NK-92 (cell line): ENCODE measurements around the gene SEC61A1.

ENCODE experiments used
- DNase-seq: peaks from one replicate; lab custom pipeline; 2025; ENCODE audit not compliant: unreplicated experiment; lab: John Stamatoyannopoulos, UW

Gene SEC61A1

DNA sequence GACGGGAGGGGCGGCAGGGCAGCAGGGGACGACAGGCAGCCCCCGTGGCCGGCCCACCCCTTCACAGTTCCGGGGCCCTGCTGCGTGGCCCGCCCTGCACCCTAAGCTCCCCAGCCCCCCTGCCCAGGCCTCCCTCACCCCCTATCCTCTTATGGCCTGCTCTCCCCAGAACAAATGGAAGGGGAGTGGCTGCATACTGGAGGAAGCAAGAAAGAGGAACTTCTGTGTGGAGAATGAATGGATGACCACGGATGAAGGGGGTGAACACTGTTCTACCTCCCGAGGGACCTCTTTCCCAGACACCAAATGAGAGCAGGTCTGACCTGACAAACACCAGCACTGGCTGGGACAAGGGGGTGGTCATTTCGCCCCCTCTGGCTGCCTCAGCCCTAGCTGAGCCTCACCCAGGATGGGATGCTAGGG, 25.0 kb downstream of the SEC61A1 start:
- DNase-seq, result no peak

DNA sequence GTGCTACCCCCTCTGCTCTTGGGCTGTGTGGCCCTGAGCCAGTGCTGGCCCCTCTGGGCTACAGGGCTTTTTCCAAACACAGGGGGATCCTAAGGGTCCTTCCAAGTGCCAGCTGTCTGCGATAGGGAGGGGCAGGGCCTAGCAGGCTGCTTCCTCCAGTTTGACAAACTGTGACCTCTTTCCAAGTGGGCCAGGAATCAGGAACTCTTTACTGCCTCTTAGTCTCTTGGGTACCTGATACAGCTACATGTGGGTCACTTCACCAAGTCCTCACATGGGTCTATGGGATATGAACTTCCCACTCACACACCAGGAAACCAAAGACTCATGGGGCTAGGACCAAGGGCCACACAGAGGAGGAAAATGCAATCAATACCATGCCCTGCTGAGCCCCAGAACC, 25.4 kb downstream of the SEC61A1 start:
- no peak for DNase-seq

DNA sequence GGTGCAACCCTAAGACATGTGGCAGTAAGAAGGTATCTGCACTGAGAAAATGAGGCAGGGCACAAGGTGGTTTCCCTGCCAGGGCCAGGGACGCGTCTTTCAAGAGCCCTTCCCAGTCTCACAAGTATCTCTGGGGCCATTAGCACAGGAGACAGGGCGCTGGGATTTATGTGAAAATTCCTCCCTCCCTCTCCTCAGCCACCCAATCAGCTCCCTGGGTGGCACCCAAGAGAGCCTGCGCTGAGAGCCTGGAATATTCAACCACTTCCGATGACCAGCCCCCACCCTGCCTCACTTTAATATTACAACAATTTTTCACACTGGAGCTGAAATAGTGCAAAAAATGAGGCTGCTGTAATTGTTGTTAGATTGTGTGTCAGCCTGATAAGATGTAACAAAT, 26.1 kb downstream of the SEC61A1 start:
- no peak for DNase-seq

DNA sequence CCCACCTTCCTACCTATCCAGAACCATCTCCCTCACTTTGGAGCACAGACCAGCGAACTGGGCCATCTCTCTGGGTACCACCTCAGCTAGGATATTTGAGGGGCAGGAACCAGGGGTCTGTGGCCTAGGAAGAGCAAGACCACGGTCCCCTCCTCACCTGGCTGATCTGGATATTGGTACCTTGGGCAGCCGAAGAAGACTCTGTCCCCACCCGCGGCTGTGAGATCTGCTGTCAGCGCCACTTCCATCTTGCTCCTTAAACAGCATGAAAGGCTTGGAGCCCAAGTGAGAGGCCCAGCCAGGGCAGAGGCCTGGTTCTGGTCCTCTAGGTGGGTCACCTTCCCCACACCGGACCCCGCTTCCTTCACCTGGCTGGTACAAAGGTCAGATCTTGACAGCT, 26.6 kb downstream of the SEC61A1 start:
- DNase-seq, result no peak

DNA sequence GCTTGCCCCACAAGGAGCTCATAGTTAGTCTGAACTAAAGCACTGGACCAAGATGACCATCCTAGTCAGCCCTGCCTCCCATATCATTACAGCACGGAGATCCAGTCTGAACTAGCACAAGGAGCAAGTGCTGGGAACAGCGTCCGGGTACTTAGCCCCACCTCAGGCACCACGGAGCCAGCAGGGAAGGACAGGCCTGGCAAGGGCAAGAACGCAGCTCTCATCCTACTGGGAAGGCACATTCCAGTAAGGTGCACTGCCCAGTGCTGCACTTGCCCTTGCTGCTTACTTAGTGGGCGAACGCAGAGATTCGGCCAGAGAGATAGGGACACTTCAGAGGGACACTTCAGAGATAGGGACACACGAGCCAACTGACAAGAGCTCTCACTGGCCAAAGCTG, 27.6 kb downstream of the SEC61A1 start:
- DNase-seq, result no peak

DNA sequence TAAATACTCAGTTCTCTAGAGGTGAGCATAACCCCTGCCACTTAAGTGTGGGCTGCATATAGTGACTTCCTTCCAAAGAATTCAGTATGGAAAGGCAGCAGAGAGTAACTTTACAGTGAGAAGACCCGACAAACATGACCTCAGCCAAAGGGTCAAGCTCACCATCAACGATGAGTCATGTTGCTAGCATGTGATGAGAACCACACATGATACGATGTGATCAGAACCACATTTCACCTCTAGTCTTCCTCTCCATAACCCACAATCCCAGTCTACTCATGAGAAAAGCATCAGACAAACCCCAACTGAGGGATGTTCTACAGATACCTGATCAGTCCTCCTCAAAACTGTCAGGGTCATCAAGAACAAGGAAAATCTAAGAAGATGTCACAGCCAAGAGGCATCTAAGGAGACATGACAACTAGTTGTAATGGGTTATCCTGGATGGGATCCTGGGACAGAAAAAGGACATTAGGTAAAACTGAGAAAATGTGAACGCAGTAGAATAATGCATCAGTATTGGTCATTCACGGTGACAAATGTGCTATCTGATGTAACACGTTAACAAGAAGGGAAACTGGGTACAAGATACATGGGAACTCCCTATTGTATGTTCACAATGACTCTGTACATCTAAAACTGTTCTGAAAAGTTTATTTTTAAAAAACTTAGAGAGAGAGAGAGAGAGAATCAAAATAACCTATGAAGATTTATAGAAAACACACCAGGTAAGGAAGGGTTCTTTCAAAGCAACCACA, 28.3 kb downstream of the SEC61A1 start:
- DNase-seq, result no peak

DNA sequence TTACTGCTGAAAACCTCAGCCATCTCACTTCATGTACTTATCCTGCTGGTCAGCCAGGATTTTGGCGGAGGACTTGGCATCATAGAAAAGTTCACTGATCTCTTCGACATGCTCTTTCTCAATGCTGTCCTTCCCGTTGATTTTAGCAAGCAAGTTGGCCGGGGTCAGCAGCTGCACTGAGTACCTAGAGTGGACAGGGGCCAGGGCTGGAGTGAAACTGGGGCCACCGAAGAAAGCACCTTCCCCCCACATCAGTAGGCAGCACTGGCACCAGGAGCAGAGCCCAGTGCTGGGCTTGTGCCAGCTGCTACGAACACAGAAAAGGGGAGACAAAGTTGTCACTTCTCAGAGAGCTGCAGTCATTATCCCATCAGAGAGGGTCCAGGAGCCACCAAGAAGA, 29.0 kb downstream of the SEC61A1 start:
- DNase-seq, result no peak

DNA sequence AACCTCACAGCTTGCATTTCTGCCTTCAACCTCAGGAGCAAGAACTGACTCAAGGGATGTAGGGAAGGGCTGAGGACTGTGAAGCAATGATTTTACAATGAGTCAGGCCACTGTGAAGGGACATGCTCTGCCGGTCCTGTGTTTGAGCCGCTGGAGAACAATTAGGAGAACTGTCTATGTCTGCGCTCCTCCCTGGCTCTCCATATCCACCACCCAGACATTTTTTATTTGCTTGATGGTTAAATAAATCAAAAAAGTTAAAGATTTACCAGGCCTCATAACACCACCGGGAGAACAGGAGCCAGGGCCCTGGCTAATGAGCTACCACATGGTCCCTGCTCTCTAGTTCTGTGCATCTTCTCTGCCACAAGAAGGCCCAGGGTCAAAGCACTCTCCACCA, 29.6 kb downstream of the SEC61A1 start:
- no peak for DNase-seq

DNA sequence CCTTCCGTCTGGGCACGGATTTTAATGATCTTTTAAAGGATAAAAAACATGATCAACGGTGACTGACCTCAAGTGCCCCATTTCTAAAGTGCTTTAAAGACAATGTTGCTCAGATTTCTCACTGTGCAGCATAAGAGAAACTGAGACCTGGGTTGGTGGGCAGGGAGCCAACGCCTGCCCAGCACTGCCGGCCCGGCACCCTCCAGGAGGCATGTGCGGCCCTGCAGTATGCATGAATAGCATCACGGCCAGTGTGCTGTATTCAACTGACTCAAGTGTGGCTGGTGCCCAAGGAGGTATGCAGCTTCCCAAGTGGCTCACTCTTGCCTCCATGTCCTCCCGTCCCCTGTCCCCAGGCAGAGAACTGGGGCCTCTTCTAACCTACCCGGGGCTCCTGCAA, 30.3 kb downstream of the SEC61A1 start:
- DNase-seq, result no peak

DNA sequence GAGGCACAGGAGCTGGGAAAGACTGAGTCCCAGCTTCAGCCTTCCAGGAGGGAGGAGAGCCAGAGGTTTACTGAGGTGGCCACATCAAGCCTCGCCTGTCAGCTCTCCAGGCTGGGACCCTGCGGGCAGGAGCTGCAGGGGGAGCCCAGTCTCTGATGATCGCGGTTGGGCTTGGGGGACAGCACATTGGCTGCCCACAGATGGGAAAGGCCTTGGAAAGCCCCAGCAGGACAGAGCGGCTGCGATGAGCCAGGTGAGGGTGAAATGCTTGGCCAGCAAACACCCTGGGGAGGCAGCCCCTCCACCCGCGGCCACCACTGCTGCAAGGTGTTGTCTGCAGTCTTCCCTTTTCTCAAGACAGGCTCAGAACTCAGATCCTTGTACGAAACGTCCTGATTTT, 31.2 kb downstream of the SEC61A1 start:
- no peak for DNase-seq

DNA sequence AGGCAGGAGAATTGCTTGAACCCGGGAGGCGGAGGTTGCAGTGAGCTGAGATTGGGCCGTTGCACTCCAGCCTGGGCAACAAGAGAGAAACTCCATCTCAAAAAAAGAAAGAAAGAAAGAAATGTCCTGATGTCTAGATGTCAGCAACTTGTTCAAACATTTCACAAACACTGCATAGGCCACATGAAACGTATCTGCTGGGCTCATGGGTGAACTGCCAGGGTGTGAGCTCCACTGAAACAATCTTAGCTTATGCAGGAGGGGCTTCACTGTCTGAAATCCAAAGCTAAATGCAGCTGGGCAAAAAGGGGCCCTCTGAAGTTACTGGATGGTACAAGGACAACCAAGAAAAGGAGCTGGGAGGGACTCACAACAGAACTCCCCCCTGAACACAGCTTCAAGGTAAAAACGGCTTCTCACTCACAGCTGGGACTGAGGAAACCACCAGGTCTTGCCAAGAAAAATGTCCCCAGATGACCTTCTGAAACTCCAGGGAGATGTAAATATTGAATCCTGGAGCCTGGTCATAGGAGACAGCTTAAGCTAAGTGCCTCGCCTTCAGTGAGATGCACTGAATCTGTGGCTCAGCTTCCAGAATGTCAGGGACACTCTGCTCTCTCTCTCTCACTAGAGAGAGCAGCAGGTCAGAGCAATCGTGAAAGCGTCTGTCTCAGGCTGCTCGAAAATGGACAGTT, 31.9 kb downstream of the SEC61A1 start:
- DNase-seq, result no peak

DNA sequence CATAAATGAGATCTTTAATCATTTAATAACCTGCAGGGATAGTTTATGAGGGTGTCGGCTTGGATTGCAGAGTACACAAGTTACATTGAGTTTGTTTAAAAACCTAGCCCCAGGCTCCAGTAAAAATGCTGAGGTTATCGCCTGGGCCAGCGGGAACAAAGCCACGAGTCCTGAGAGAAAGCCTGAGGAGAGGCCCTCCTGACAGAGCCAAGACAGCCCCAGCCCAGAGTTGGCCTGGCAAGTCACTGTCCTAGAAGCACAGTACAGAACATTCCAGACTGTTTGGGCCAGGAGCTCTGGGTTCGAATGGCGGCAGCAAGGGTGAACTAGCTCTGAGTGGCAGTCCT, 32.4 kb downstream of the SEC61A1 start:
- DNase-seq, result no peak

DNA sequence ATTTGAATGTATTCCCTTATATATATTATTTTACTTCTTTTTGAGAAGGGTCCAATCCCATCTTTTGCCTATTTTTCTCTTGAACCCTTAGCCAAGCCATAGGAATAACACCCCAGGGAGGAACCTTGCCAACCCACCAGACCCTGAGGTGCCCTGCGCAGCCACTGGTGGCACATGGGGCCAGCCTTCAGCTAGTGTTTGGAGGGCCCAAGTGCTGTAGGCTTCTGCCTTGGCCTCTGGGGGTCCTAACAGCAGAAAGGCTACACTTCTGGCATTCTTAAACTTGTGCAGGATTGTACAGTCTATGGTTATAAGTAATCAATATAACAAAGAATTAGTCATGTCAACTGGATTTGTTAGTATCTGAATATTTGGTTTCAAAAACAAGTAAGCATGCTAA, 36.9 kb downstream of the SEC61A1 start:
- no peak for DNase-seq

DNA sequence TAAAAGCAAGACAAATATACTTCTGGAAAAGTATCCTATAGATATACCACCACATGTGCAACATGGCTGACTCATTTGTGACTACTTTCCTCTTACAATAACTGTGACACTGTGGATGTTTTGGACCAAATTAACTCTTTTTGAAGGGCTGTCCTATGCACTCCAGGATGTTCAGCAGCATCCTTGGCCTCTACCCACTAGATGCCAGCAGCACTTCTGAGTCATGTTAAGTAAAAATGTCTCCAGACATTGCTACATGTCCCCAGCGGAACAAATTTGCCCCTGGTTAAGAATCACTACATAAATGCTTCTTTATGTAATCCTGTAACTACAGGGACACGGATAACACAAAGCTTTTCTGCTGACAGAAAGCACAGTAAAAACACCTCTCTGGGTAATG, 39.3 kb downstream of the SEC61A1 start:
- DNase-seq, result no peak

DNA sequence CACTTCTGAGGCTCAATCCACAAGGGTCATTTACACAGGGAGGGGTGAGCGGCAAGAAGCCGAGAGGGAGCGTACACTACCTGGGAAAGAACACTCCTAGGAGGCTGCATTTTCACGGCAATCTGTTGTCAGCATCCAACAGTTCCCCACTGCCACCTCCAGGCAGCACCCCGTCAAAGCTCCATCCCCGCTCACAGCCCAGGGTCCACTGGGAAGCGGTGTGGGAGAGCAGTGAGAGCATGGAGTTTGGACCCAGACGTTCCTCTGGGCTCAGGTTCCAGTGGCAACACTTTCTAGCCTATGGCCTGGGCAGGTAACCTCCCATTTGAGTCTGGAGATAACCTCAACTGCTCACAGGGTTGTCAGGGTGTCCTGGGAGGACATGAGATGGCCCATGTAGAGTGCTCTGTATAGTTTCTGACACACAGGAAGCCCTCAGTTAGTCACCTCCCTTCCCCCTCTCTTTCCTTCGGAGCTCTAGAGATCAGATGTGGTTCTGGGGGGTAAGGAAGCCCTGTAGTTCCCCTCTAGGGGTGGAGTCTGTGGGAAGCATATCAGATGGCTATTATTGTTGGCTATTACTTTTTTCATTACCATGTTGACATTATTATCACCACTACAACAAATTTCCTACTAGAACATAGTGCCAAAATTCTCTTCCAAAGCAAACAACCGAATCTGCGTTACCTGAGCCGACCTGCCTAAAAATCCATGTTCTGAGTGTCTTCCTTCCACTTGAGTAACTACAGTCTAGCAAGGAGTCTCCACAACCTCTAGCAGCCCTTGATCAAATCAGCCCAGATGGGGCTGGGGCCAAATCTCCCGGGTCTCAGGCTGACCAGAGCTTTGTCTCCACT, 42.3 kb downstream of the SEC61A1 start:
- DNase-seq, result no peak

DNA sequence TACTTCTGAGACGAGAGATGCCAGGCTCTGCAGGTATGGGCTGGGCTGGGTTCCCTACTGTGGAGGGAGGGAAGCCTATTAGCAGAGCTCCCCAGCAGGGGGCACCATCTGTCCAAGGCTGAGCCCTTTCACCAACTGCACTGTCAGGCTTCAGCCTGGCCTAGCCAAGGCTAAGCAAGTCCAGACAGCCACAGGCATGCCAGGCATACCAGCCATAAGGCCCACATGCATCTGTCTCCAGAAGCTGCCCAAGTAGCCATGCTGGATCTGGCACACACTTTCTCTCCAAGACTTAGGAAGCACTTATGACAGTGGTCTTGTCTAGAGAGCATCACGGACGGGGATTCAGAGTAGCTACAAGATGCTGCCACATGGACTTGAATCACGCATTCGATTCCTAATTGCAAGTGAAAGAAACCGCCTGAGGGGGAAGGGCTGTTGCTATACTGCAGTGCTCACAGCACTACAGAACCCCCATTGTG, 43.0 kb downstream of the SEC61A1 start:
- DNase-seq, result no peak

DNA sequence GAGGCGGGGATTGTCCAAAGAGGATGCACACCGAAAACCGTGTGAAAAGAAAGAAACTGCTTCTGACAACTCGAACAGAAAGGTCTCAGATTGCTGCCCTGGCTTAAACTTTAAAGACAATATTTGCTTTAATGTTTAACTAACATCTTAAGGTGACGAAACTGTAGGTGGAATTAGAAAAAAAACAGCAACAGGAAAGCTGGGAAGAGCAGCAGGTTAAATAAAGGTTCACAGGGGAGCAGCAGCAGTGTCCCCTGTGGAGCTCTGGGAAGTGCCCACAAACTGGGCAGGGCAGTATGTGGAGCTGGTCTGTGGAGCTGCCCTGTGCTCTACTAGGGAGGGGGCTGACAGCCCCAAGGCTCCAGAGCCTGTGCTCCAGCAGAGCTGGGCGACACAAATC, 46.0 kb downstream of the SEC61A1 start:
- DNase-seq, result no peak

DNA sequence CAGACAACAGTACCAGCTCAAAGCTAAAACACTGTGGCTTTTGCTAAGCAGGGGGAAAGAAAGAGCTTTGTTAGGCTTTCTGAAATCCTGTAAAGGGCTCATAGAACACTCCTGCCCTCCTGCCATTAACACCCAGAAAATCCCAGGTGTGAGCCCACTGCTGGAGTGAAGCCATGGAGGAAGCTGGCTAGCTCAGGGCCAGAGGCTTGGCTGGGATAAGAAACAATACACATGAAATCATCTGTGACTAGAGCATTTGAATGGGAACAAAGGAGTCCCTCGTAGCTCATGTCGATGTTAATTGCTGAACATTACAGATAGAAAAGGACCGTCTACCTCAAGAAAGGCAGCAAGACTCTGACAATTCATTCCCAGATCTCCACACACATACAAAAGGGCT, 47.9 kb downstream of the SEC61A1 start:
- DNase-seq, result no peak

DNA sequence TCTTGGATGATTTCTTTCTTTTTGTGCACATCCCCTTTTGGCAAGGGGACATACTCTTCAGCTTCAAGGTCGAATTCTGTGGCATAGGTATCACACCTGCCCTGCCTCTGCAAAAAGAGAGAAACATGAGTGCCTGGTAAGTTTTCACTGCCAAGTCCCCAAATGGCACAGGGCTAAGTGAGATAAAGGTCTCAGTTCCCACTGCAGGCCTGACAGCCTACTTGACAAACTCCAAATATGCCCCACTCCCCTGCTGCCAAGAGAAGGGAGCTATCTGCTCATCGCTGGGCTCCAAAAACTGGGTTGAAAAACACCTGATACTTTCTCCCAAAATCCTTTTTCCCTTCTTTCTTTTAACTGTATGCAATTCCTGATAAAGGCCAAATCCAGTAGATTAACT, 48.4 kb downstream of the SEC61A1 start:
- DNase-seq, result no peak

DNA sequence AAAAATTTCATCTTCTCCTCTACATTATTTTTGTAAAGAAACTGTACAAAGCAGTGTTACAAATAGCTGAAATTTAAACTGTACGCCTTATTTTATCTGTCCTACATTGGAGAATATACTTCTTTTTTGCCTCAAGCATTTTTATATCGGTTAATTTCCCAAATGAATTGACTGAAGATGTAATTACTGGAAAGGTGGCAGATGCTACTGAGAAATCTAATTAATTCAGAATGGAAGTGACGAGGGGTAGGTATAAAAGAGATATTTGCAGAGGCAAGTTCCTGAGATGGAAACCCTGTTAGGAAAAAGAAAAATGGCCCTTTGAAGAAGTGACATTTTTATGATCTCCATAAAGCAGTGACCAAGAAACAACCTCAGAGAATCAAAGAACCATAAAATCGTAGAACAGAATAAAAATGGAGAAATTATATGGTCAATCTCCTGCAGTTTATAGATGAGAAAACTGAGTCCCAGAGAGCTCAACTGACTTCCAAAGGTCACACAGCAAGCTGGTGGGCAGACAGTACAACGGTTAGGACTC, 51.0 kb downstream of the SEC61A1 start:
- DNase-seq, result no peak

DNA sequence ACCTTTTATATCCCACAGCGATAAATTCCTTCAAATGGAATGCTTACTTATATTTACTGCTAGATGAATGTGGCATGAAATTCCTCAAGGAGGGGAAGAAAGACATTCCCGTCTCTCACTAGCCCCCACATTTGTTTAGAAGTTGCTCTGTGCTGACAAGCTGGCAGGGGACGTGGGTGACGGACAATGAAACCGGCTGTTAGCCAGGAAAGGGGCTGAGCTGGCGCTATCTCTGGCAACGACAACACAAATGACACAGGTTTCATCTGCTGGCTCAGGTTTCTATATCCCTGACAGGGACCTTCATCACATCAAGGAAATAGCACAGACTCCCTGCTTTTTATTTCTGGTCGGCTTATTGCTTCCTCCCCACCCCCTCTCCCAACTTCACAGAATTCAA, 55.6 kb downstream of the SEC61A1 start:
- no peak for DNase-seq

DNA sequence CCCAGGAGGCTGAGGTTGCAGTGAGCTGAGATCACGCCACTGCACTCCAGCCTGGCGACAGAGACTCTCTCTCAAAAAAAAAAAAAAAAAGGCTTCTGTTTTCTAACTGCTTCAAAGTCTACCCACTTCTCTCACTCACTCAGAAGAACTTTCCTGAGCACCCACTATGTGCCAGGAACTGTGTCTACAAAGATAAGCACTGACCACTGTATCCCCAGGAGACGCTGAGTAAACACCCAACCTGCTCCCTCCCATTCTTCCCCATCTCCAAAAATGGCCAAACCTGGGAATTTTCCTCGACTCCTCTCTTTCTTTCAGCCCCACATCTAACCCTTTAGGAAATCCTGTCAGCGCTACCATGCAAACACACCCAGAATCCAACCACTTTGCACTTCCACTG, 58.9 kb downstream of the SEC61A1 start:
- no peak for DNase-seq
